Tibial artery (tissue), 4 donors: ENCODE measurements around the gene PRKCB.

Source experiments
- DNase-seq, 2 donors: peaks; one replicate each; pipeline ENCODE4 v3.0.0-alpha.2; 2019
- H3K27ac ChIP-seq, 2 donors: fragments of 200-600 bp; sonication (generic) in 1 of 2; 1 replicate in 1 of 2; 2 replicates in 1 of 2; pipeline ENCODE4 v1.5.1; 2018 to 2019; ENCODE audit warnings: mild to moderate bottlenecking in 1 of 2
- H3K27me3 ChIP-seq, 2 donors: fragments of 200-600 bp; sonication (generic) in 1 of 2; one replicate each; pipeline versions ENCODE4 v1.5.1 to v1.6.0; 2016 to 2019
- H3K36me3 ChIP-seq, 3 donors: fragments of 200-600 bp; sonication (generic) in 2 of 3; one replicate each; pipeline ENCODE4 v1.5.1; 2016 to 2019; ENCODE audit warnings: mild to moderate bottlenecking in 2 of 3
- H3K4me1 ChIP-seq, 4 donors: fragments of 200-600 bp; sonication (generic) in 2 of 4; 1 replicate in 3 of 4; 2 replicates in 1 of 4; pipeline ENCODE4 v1.5.1; 2016 to 2019
- H3K4me3 ChIP-seq, 2 donors: fragments of 200-600 bp; sonication (generic) in 1 of 2; 1 replicate in 1 of 2; 2 replicates in 1 of 2; pipeline ENCODE4 v1.5.1; 2018 to 2019; ENCODE audit warnings: mild to moderate bottlenecking in 2 of 2
- H3K9me3 ChIP-seq, 3 donors: fragments of 200-600 bp; sonication (generic) in 1 of 3; one replicate each; pipeline ENCODE4 v1.5.1; 2016 to 2019
- intact Hi-C: fragments of 100-400 bp; cut with DNase I; formaldehyde crosslinking; loops from one replicate; pipeline ENCODE4 v1.15.0; 2023; ENCODE audit warnings: low total_unique reads
- TF ChIP-seq, protein P1 (sequence below), 2 experiments: fragments of 200-600 bp in 1 of 2; fragments of 450-650 bp in 1 of 2; IDR thresholded peaks; one replicate each; pipeline ENCODE4 v1.5.1; 2017 to 2019; ENCODE audit warnings: antibody characterized with exemption in 2 of 2, mild to moderate bottlenecking in 1 of 2, moderate library complexity in 1 of 2

PRKCB gene

DNA sequence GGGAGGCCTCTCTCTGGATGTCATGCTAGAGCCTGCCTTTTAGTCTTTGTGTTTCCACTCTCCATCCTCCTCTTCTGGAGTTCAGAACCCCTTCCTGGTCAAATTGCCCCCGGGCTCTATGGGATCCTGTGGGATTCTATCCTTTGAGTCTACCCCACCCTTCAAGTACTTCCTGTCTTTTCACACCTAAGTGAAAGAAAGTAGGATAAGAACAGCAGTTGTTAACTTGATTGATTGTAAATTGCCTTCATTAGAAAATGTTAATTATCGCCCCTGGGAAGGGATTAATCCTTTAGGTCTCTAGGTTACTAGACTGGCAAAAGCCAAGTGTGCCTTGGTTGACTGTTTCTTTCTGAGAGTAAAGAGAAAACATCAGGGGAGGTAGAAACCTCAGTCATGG lies 30.1 kb downstream of the PRKCB start:
- Histone ChIP-seq H3K9me3 (no peaks in the 10 kb centered on the region), H3K36me3 (no peaks in the 10 kb centered on the region), H3K27me3 (peaks cover 0 to 2% of the 10 kb centered on the region in 2 donors), H3K4me1 (peaks cover 0 to 8% (median 2%) of the 10 kb centered on the region in 4 donors), H3K4me3 (no peak overlapping the region), H3K27ac (no peak overlapping the region)
- DNase-seq, result no peak
- TF ChIP-seq, protein P1, sequence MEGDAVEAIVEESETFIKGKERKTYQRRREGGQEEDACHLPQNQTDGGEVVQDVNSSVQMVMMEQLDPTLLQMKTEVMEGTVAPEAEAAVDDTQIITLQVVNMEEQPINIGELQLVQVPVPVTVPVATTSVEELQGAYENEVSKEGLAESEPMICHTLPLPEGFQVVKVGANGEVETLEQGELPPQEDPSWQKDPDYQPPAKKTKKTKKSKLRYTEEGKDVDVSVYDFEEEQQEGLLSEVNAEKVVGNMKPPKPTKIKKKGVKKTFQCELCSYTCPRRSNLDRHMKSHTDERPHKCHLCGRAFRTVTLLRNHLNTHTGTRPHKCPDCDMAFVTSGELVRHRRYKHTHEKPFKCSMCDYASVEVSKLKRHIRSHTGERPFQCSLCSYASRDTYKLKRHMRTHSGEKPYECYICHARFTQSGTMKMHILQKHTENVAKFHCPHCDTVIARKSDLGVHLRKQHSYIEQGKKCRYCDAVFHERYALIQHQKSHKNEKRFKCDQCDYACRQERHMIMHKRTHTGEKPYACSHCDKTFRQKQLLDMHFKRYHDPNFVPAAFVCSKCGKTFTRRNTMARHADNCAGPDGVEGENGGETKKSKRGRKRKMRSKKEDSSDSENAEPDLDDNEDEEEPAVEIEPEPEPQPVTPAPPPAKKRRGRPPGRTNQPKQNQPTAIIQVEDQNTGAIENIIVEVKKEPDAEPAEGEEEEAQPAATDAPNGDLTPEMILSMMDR (IDR thresholded peaks at IDR 0.05), result no peak
- intact Hi-C loops, result loop anchor here (10.0 kb wide), 1 partner anchor 131 kb away; no protein-coding TSS in a partner anchor

DNA sequence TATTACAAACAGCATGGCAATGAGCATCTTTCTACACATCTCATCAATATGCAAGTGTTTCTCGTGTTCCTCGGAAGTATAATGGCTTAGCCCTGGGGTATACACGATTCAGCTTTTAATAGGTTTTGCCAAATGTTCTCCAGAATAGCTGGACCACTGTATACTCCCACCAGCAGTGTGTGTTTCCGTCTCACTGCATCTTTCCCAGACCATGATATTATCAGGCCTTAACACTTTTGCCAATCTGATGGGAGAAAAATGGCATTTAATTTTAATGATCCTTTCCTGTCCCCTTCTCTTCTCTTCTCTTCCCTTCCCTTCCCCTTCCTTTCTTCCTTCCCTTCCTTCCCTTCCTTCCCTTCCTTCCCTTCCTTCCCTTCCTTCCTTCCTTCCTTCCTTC lies 30.8 kb downstream of the PRKCB start:
- Histone ChIP-seq H3K4me1 (peaks cover 0 to 8% (median 2%) of the 10 kb centered on the region in 4 donors), H3K4me3 (no peak overlapping the region), H3K36me3 (no peaks in the 10 kb centered on the region)

DNA sequence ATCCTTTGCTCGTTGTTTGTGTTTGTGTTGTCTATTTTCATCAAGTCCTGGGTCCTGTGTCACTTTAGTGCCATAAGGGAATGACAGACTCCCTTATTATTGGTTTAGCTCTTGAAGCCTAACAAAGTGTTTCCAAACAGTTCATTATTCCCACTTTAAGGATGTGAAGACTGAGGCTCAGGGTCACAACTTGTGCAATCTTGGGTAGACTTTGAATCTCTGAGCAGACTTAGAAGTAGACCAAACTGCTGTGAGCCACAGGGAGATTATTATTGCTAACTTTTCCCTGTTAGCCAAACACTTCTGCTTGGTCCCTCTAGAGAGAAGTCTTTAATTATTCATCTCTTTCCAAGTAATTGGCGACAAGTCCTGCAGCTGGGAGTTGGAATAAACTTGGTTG lies 31.8 kb downstream of the PRKCB start:
- TF ChIP-seq, protein P1 (IDR thresholded peaks at IDR 0.05), result no peak

More for the DNA sequence above, 30.8 kb downstream of the PRKCB start:
- no peak for DNase-seq
- intact Hi-C loops, result loop anchor here (10.0 kb wide), 1 partner anchor 132 kb away; no protein-coding TSS in a partner anchor
- no peak overlapping the region for H3K27ac ChIP-seq
- H3K27me3 ChIP-seq, result peaks cover 0 to 2% of the 10 kb centered on the region in 2 donors
- no peaks in the 10 kb centered on the region for H3K9me3 ChIP-seq
- TF ChIP-seq, protein P1 (IDR thresholded peaks at IDR 0.05), result no peak

DNA sequence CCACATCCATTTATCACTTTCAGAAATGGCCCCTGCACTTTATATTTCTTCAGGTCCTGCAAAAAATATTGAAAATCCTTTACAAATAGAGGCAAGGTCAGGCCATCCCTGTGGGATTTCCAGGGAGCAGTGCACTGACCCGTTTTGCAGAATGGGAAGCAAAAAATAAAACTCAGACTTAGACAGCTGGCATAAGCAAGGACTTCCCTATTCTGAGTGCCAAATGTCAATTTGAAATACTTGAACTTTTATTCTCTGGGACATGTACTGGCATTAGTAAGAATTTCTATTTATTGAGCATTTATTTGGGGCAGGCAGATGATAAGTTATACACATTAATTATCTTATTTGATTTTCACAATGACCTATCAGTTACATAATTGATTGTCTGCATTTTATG lies 32.4 kb downstream of the PRKCB start:
- DNase-seq, result no peak
- H3K4me1 ChIP-seq, result peaks cover 0 to 8% (median 3%) of the 10 kb centered on the region in 4 donors
- no peaks in the 10 kb centered on the region for H3K36me3 ChIP-seq
- no peak overlapping the region for H3K4me3 ChIP-seq
- H3K27me3 ChIP-seq, result peaks cover 0 to 2% of the 10 kb centered on the region in 2 donors
- no peak overlapping the region for H3K27ac ChIP-seq
- H3K9me3 ChIP-seq, result no peaks in the 10 kb centered on the region
- intact Hi-C loops, result loop anchor here (10.0 kb wide), 1 partner anchor 133 kb away; no protein-coding TSS in a partner anchor
- TF ChIP-seq, protein P1 (IDR thresholded peaks at IDR 0.05), result no peak

More for the DNA sequence above, 31.8 kb downstream of the PRKCB start:
- peaks cover 0 to 2% of the 10 kb centered on the region in 2 donors for H3K27me3 ChIP-seq
- peaks cover 0 to 8% (median 3%) of the 10 kb centered on the region in 4 donors for H3K4me1 ChIP-seq
- H3K4me3 ChIP-seq, result no peak overlapping the region
- H3K36me3 ChIP-seq, result no peaks in the 10 kb centered on the region
- intact Hi-C loops, result loop anchor here (10.0 kb wide), 1 partner anchor 133 kb away; no protein-coding TSS in a partner anchor
- no peak overlapping the region for H3K27ac ChIP-seq
- DNase-seq, result no peak
- no peaks in the 10 kb centered on the region for H3K9me3 ChIP-seq

DNA sequence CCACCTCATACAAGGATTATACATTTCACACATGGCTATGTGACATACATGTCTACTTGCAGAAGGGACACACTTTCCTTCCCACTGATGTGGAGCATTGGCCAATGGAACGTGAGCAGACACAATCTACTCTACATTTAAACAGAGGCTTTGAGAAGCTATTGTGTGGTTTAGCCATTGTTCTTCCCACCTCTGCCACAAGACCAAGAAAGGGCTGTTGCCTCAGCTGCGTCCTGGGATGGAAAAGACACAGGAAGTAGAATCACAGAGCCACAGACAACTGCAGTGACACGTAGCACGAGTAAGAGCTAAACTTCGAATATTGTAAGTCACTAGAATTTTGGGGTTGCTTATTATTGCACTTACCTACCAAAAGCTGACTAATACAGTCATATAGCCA lies 33.3 kb downstream of the PRKCB start:
- intact Hi-C loops, result loop anchor here (10.0 kb wide), 1 partner anchor 134 kb away; no protein-coding TSS in a partner anchor

More for the DNA sequence above, 33.3 kb downstream of the PRKCB start:
- no peaks in the 10 kb centered on the region for H3K9me3 ChIP-seq
- no peak overlapping the region for H3K4me3 ChIP-seq
- H3K36me3 ChIP-seq, result no peaks in the 10 kb centered on the region
- peaks cover 0 to 3% (median under 1%) of the 10 kb centered on the region in 4 donors for H3K4me1 ChIP-seq
- H3K27ac ChIP-seq, result no peak overlapping the region
- DNase-seq, result no peak
- TF ChIP-seq, protein P1 (IDR thresholded peaks at IDR 0.05), result no peak
- H3K27me3 ChIP-seq, result peaks cover 0 to 2% of the 10 kb centered on the region in 2 donors
